Neural cell (in vitro differentiated cells): ENCODE results near the gene HSD11B1L. TPM values are rescaled to one million over a fixed set of nuclear protein-coding genes. Genes with fewer than 3 reads are reported as not detected.

Source experiments
- H2AFZ ChIP-seq: fragments of 200-600, 300-800 bp; sonication (generic), shearing (Covaris generic); 2 replicates; pipeline ENCODE4 v1.6.0; 2014; ENCODE audit warnings: low read depth, mild to moderate bottlenecking, antibody characterized with exemption, low read length, moderate library complexity
- H3F3A ChIP-seq: fragments of 200-600 bp; shearing (Covaris generic); 2 replicates; pipeline ENCODE4 v1.6.1; 2016; ENCODE audit warnings: mild to moderate bottlenecking, moderate library complexity, mixed read lengths, antibody characterized with exemption, low read length; ENCODE audit not compliant: insufficient read depth, poor library complexity, severe bottlenecking
- H3K27ac ChIP-seq: fragments of 200-600, 300-800 bp; sonication (generic), shearing (Covaris generic); 2 replicates; pipeline ENCODE4 v1.5.1; 2014; ENCODE audit warnings: mild to moderate bottlenecking, low read length, moderate library complexity
- H3K27me3 ChIP-seq: fragments of 300-800, 200-600 bp; sonication (generic), shearing (Covaris generic); 2 replicates; pipeline ENCODE4 v1.6.0; 2014; ENCODE audit warnings: mild to moderate bottlenecking, low read depth, low read length, moderate library complexity; ENCODE audit not compliant: insufficient read depth
- H3K36me3 ChIP-seq: fragments of 300-800, 200-600 bp; sonication (generic), shearing (Covaris generic); 2 replicates; pipeline ENCODE4 v1.5.1; 2014; ENCODE audit warnings: mild to moderate bottlenecking, antibody characterized with exemption, low read length, moderate library complexity; ENCODE audit not compliant: insufficient read depth
- H3K4me2 ChIP-seq: fragments of 300-800, 200-600 bp; sonication (generic), shearing (Covaris generic); 2 replicates; pipeline ENCODE4 v1.6.0; 2014; ENCODE audit warnings: mild to moderate bottlenecking, low read length
- H3K4me3 ChIP-seq: fragments of 300-800, 200-600 bp; sonication (generic), shearing (Covaris generic); 2 replicates; pipeline ENCODE4 v1.5.1; 2014; ENCODE audit warnings: mild to moderate bottlenecking, low read length, moderate library complexity
- H3K79me2 ChIP-seq: fragments of 200-600 bp; shearing (Covaris generic); replicated peaks from 2 replicates; pipeline ENCODE4 v1.6.0; 2014; ENCODE audit warnings: mild to moderate bottlenecking, low read length, moderate library complexity; ENCODE audit not compliant: insufficient read depth
- H3K9ac ChIP-seq: fragments of 300-800, 200-600 bp; sonication (generic), shearing (Covaris generic); 2 replicates; pipeline ENCODE4 v1.6.1; 2016; ENCODE audit warnings: mild to moderate bottlenecking, low read length, mixed read lengths
- H3K9me2 ChIP-seq: fragments of 200-600 bp; shearing (Covaris generic); 2 replicates; pipeline ENCODE4 v1.6.1; 2016; ENCODE audit warnings: mild to moderate bottlenecking, low read length, mixed read lengths; ENCODE audit not compliant: insufficient read depth
- H3K9me3 ChIP-seq: fragments of 200-600, 300-800 bp; sonication (generic), shearing (Covaris generic); 2 replicates; pipeline ENCODE4 v1.6.1; 2016; ENCODE audit warnings: mild to moderate bottlenecking, mixed run types, low read length, moderate library complexity, mixed read lengths
- H4K20me1 ChIP-seq: fragments of 200-600 bp; shearing (Covaris generic); 2 replicates; pipeline ENCODE4 v1.6.1; 2016; ENCODE audit warnings: mild to moderate bottlenecking, mixed run types; ENCODE audit not compliant: insufficient read depth
- EP300 ChIP-seq: fragments of 450-650 bp; conservative IDR thresholded peaks from 2 replicates; pipeline ENCODE4 v1.6.1; 2014; ENCODE audit warnings: antibody characterized with exemption, mild to moderate bottlenecking, moderate library complexity; ENCODE audit not compliant: poor library complexity, severe bottlenecking
- EZH2 ChIP-seq: fragments of 200-600, 300-800 bp; shearing (Covaris generic), sonication (generic); IDR thresholded peaks from 2 replicates; pipeline ENCODE4 v1.6.1; 2014; ENCODE audit warnings: antibody characterized with exemption, low read length, borderline replicate concordance, mild to moderate bottlenecking; ENCODE audit not compliant: insufficient read depth, poor library complexity, severe bottlenecking
- MXI1 ChIP-seq: fragments of 450-650 bp; conservative IDR thresholded peaks from 2 replicates; pipeline ENCODE4 v1.6.1; 2014; ENCODE audit warnings: antibody characterized with exemption, mild to moderate bottlenecking; ENCODE audit not compliant: poor library complexity, severe bottlenecking
- POLR2AphosphoS5 ChIP-seq: IDR thresholded peaks from 2 replicates; pipeline ENCODE4 v1.6.1; 2012
- RAD21 ChIP-seq: fragments of 450-650 bp; conservative IDR thresholded peaks from 2 replicates; pipeline ENCODE4 v1.6.1; 2014; ENCODE audit warnings: antibody characterized with exemption, mild to moderate bottlenecking, moderate library complexity
- SMC3 ChIP-seq: fragments of 450-650 bp; conservative IDR thresholded peaks from 2 replicates; pipeline ENCODE4 v1.6.1; 2014; ENCODE audit warnings: antibody characterized with exemption, mild to moderate bottlenecking, moderate library complexity; ENCODE audit not compliant: poor library complexity
- TAF1 ChIP-seq: IDR thresholded peaks from 2 replicates; pipeline ENCODE4 v1.6.1; 2012; ENCODE audit warnings: low read depth
- polyA plus RNA-seq: library from polyadenylated mRNA; depleted of rRNA; stranded (reverse); fragments of >200 nt; gene quantifications from 2 replicates; pipeline ENCODE4 v1.2.3, GENCODE V29; 2014
- TF ChIP-seq, protein P1 (sequence below): fragments of 450-650 bp; IDR thresholded peaks from 2 replicates; pipeline ENCODE4 v1.5.1; 2014; ENCODE audit warnings: antibody characterized with exemption, mild to moderate bottlenecking, moderate library complexity; ENCODE audit not compliant: poor library complexity, severe bottlenecking
- TF ChIP-seq, protein P2 (sequence below): IDR thresholded peaks from 2 replicates; pipeline ENCODE4 v1.6.1; 2012; ENCODE audit warnings: borderline replicate concordance

HSD11B1L gene
- polyA plus RNA-seq, 1 donor from 2014 or later: 170 TPM

DNA sequence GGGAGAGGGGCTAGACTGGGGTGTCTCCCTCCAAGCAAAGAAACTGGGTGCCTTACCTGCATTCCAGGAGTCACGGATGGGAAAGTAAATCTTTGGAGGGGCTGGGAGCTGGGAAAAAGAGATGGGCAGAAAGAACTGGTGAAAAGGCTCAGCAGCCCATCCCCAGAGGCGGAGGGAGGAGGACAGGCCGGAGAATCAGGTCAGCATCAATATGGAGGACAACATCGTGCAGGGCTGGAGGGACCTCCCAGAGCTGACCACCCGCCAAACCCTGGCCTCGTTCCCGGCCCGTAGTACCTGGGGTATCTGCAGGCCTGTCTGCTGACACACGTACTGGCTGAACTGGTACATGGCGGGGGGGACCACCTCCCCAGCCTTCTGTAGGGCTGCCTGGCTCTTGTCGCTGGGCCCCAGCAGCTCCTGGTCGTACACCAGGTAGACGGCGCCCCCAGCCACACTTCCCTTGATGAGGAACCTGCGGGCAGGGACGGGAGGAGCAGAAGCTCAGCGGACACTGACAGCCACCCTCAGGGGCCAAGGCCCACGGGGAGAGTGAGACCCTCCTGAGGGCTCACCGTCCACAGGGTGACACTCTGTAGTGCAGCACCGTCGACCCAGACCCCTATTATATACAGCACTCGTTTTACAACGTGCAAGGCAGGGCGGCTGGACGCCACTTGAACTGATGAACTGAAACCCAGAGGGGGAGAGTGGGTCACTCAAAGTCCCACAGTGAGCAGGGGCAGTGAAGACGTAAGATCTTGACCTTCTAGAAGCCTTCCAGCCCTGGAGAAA is 1.3 kb upstream of the HSD11B1L start:
- H3K4me3 ChIP-seq: peak overlapping the region; percentile 84
- H4K20me1 ChIP-seq: no peaks in the 10 kb centered on the region
- no peaks in the 10 kb centered on the region for H3K36me3 ChIP-seq
- peak overlapping the region; percentile 83 for H3K9ac ChIP-seq
- peaks cover 19% of the 10 kb centered on the region for H3K79me2 ChIP-seq
- no peaks in the 10 kb centered on the region for H3F3A ChIP-seq
- no peaks in the 10 kb centered on the region for H3K27me3 ChIP-seq
- H3K9me2 ChIP-seq: no peaks in the 10 kb centered on the region
- H2AFZ ChIP-seq: peak overlapping the region; percentile 25
- H3K27ac ChIP-seq: peak overlapping the region; percentile 75
- no peak for TF ChIP-seq SMC3
- TF ChIP-seq, protein P1, sequence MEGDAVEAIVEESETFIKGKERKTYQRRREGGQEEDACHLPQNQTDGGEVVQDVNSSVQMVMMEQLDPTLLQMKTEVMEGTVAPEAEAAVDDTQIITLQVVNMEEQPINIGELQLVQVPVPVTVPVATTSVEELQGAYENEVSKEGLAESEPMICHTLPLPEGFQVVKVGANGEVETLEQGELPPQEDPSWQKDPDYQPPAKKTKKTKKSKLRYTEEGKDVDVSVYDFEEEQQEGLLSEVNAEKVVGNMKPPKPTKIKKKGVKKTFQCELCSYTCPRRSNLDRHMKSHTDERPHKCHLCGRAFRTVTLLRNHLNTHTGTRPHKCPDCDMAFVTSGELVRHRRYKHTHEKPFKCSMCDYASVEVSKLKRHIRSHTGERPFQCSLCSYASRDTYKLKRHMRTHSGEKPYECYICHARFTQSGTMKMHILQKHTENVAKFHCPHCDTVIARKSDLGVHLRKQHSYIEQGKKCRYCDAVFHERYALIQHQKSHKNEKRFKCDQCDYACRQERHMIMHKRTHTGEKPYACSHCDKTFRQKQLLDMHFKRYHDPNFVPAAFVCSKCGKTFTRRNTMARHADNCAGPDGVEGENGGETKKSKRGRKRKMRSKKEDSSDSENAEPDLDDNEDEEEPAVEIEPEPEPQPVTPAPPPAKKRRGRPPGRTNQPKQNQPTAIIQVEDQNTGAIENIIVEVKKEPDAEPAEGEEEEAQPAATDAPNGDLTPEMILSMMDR: no peak
- peak overlapping the region; percentile 87 for H3K4me2 ChIP-seq
- H3K9me3 ChIP-seq: no peaks in the 10 kb centered on the region

DNA sequence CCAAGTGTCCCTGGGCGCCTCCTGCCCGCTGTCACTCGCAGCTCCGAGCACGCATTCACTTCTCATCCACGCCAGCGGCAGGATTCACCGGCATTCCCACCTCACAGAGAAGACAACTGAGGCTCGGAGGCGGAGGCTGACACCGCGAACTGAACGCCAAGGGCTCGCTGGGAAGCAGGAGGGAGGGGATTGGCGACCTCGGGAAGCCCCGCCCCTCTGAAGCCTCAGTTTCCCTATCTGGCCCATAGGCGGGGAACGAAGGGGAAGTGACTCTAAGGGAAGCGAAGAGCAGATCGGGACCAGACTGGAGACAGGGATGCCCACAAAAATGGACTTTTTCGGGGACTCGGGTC is 767 bp upstream of the HSD11B1L start:
- H3K9me2 ChIP-seq: no peaks in the 10 kb centered on the region
- H3K79me2 ChIP-seq: peaks cover 19% of the 10 kb centered on the region
- no peaks in the 10 kb centered on the region for H3K27me3 ChIP-seq
- H4K20me1 ChIP-seq: no peaks in the 10 kb centered on the region
- TF ChIP-seq SMC3: peak; percentile 28
- TF ChIP-seq POLR2AphosphoS5: no peak
- TF ChIP-seq EZH2: no peak
- peak overlapping the region; percentile 83 for H3K9ac ChIP-seq
- H3K27ac ChIP-seq: peak overlapping the region; percentile 75
- peak overlapping the region; percentile 84 for H3K4me3 ChIP-seq
- H3K36me3 ChIP-seq: no peaks in the 10 kb centered on the region
- no peaks in the 10 kb centered on the region for H3F3A ChIP-seq
- H2AFZ ChIP-seq: peak overlapping the region; percentile 25
- no peaks in the 10 kb centered on the region for H3K9me3 ChIP-seq
- H3K4me2 ChIP-seq: peak overlapping the region; percentile 87

DNA sequence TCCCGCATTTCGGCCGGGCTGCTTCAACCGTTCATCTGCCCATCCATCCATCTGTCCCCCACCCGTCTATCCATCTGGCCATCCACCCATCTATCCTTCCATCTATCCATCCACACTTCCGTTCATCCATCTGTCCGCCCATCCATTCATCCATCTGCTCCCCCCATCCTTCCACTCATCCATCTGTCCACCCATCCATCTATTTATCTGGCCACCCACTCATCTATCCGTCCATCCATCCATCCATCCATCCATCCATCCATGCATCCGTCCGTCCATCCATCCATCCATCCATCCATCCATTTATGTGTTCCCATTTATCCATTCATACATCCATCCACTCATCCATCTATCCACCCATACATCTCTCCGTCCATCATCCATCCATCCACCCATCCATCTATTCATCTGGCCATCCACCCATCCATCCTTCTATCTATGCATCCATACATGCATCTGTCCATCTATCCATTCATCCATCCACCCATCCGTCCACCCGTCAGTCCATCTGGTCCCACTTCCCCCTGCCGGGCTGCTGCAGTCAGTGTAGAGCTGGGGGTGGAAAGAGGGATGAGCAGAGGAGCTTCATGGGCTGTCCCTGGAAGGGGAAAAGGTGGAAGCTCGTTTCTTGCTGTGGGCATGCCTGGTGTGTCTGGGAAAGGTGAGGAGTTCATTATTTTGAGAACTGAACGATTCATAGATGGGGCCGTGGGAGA is 722 bp downstream of the HSD11B1L start:
- no peaks in the 10 kb centered on the region for H3K27me3 ChIP-seq
- no peaks in the 10 kb centered on the region for H3K9me2 ChIP-seq
- H3K4me2 ChIP-seq: peak overlapping the region; percentile 88
- no peaks in the 10 kb centered on the region for H3K9me3 ChIP-seq
- H3K4me3 ChIP-seq: peak overlapping the region; percentile 84
- peak overlapping the region; percentile 83 for H3K9ac ChIP-seq
- H3K79me2 ChIP-seq: peaks cover 19% of the 10 kb centered on the region
- H3F3A ChIP-seq: no peaks in the 10 kb centered on the region
- H3K27ac ChIP-seq: peak overlapping the region; percentile 75
- no peaks in the 10 kb centered on the region for H4K20me1 ChIP-seq
- H3K36me3 ChIP-seq: no peaks in the 10 kb centered on the region
- peak overlapping the region; percentile 44 for H2AFZ ChIP-seq
- TF ChIP-seq SMC3 (no peak), EP300 (no peak), RAD21 (no peak), MXI1 (no peak), POLR2AphosphoS5 (no peak), EZH2 (no peak), TAF1 (no peak)
- TF ChIP-seq, protein P2, sequence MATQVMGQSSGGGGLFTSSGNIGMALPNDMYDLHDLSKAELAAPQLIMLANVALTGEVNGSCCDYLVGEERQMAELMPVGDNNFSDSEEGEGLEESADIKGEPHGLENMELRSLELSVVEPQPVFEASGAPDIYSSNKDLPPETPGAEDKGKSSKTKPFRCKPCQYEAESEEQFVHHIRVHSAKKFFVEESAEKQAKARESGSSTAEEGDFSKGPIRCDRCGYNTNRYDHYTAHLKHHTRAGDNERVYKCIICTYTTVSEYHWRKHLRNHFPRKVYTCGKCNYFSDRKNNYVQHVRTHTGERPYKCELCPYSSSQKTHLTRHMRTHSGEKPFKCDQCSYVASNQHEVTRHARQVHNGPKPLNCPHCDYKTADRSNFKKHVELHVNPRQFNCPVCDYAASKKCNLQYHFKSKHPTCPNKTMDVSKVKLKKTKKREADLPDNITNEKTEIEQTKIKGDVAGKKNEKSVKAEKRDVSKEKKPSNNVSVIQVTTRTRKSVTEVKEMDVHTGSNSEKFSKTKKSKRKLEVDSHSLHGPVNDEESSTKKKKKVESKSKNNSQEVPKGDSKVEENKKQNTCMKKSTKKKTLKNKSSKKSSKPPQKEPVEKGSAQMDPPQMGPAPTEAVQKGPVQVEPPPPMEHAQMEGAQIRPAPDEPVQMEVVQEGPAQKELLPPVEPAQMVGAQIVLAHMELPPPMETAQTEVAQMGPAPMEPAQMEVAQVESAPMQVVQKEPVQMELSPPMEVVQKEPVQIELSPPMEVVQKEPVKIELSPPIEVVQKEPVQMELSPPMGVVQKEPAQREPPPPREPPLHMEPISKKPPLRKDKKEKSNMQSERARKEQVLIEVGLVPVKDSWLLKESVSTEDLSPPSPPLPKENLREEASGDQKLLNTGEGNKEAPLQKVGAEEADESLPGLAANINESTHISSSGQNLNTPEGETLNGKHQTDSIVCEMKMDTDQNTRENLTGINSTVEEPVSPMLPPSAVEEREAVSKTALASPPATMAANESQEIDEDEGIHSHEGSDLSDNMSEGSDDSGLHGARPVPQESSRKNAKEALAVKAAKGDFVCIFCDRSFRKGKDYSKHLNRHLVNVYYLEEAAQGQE: no peak
- TF ChIP-seq, protein P1: no peak
